GM06990 (cell line): Measurements from ENCODE around the gene COX8A.

Source experiments
- DNase-seq: peaks from one replicate; pipeline ENCODE4 v3.0.0-alpha.2; 2011; ENCODE audit not compliant: insufficient read length; ENCODE audit errors: extremely low read depth
- H3K27me3 ChIP-seq: replicated peaks from 2 replicates; pipeline ENCODE4 v1.6.0; 2011; ENCODE audit warnings: low read length; ENCODE audit not compliant: control insufficient read depth, insufficient read depth
- H3K36me3 ChIP-seq: 2 replicates; pipeline ENCODE4 v1.5.1; 2011; ENCODE audit warnings: low read length; ENCODE audit not compliant: control insufficient read depth, insufficient read depth
- H3K4me3 ChIP-seq: replicated peaks from 2 replicates; pipeline ENCODE4 v1.5.1; 2011; ENCODE audit warnings: low read depth, mild to moderate bottlenecking, control low read depth, low read length
- CTCF ChIP-seq: IDR thresholded peaks from 2 replicates; pipeline ENCODE4 v1.5.1; 2011; ENCODE audit warnings: low read length, control low read depth, mild to moderate bottlenecking, inconsistent platforms; ENCODE audit not compliant: insufficient read depth, poor library complexity, severe bottlenecking

COX8A gene

GRCh38 chr11:63991558-63991957 lies 17.1 kb downstream of the COX8A start:
- H3K36me3 ChIP-seq: peaks cover 24% of the 10 kb centered on the region
- TF ChIP-seq CTCF: no peak
- no peaks in the 10 kb centered on the region for H3K27me3 ChIP-seq
- no peak for DNase-seq
- no peak overlapping the region for H3K4me3 ChIP-seq

- Histone ChIP-seq H3K4me3 (no peak overlapping the region), H3K27me3 (no peaks in the 10 kb centered on the region), H3K36me3 (peaks cover 31% of the 10 kb centered on the region)
- TF ChIP-seq CTCF: no peak
- no peak for DNase-seq
These were observed 18.7 kb downstream of the COX8A start for GRCh38 chr11:63993100-63993499.

DNA sequence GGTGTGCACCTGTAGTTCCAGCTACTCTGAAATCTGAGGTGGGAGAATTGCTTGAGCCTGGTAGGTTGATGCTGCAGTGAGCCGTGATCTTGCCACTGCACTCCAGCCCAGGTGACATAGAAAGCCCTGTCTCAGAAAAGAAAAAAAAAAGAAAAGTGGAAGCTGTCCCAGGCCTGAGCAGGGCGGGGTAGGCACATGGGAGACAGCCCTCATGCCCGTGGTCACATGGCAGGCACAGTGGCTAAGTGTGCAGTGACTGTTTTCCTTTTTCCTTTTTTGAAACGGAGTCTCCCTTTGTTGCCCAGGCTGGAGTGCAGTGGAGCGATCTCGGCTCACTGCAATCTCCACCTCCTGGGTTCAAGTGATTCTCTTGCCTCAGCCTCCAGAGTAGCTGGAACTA lies 19.6 kb downstream of the COX8A start:
- Histone ChIP-seq H3K36me3 (peaks cover 27% of the 10 kb centered on the region), H3K27me3 (no peaks in the 10 kb centered on the region), H3K4me3 (no peak overlapping the region)
- TF ChIP-seq CTCF: no peak
- DNase-seq: no peak

- Histone ChIP-seq H3K36me3 (peaks cover 16% of the 10 kb centered on the region), H3K4me3 (no peak overlapping the region), H3K27me3 (no peaks in the 10 kb centered on the region)
- no peak for TF ChIP-seq CTCF
- DNase-seq: no peak
These were observed 22.1 kb downstream of the COX8A start for GRCh38 chr11:63996512-63996911.

GRCh38 chr11:63997104-63997700 lies 22.8 kb downstream of the COX8A start:
- TF ChIP-seq CTCF: no peak

DNA sequence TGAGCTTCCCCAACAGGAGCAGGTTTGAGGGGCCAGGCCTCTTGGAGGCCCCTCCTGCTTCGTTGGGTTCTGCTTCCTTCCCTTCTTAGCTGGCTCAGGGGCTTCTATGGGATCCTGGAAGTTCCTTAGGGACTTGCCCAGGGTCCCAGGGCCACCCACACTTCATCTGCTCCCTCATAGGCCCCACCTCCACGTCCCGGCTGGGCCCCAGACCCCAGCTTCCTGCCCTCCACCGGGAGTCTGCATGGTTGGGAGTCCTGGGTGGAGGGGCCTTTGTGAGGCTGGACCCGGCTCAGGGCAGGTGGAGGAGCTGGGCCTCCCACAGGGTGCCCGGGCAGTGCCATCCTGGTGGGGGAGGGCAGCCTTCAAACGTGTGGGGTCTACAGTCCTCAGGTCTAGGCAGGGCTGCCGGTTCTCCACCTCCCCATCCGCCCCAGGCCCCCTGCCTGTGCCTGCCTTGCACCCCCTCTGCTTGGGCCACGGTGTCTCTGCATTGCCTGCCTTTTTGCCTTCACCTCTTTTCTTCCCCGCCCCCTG lies 23.4 kb downstream of the COX8A start:
- Histone ChIP-seq H3K27me3 (no peaks in the 10 kb centered on the region), H3K36me3 (peaks cover 15% of the 10 kb centered on the region), H3K4me3 (no peak overlapping the region)
- no peak for TF ChIP-seq CTCF
- no peak for DNase-seq

More at GRCh38 chr11:63997104-63997700, 22.8 kb downstream of the COX8A start:
- H3K36me3 ChIP-seq: peaks cover 15% of the 10 kb centered on the region
- no peaks in the 10 kb centered on the region for H3K27me3 ChIP-seq
- no peak for DNase-seq
- no peak overlapping the region for H3K4me3 ChIP-seq
